ENCODE measurements around the gene SCEL. TPM values are rescaled to one million over a fixed set of nuclear protein-coding genes. Genes with fewer than 3 reads are reported as not detected.

Gene SCEL
- total RNA-seq, 1 experiment from 2014 or later, result 0.07 TPM

- Histone ChIP-seq H3K36me3 (ENCODE audit: control insufficient read depth in 1 of 2, insufficient read depth in 2 of 2, low read length in 2 of 2) (no peaks in the 10 kb centered on the region), H2AFZ (ENCODE audit: low read depth, low read length, poor library complexity, severe bottlenecking) (no peak overlapping the region), H3K79me2 (ENCODE audit: insufficient read depth, low read length) (no peaks in the 10 kb centered on the region), H3K27ac (ENCODE audit: low read depth, low read length) (no peak overlapping the region), H3K4me2 (ENCODE audit: low read length) (no peak overlapping the region), H3K9me2 (ENCODE audit: insufficient read depth) (no peaks in the 10 kb centered on the region), H3K27me3 (ENCODE audit: insufficient read depth, low read length) (no peaks in the 10 kb centered on the region), H3K4me3 (replicated peaks in 1 of 2; ENCODE audit: low read depth in 1 of 2, low read length in 2 of 2) (no peak overlapping the region), H3K9ac (ENCODE audit: low read length) (no peak overlapping the region), H3K4me1 (ENCODE audit: control insufficient read depth in 1 of 2, insufficient read depth in 2 of 2, low read length in 2 of 2) (no peaks in the 10 kb centered on the region), H4K20me1 (ENCODE audit: insufficient read depth) (no peaks in the 10 kb centered on the region), H3K9me3 (ENCODE audit: control insufficient read depth in 1 of 2, insufficient read depth in 1 of 2, low read depth in 1 of 2, low read length in 2 of 2) (no peaks in the 10 kb centered on the region)
- no peak for TF ChIP-seq EGR1 (IDR thresholded peaks at IDR 0.05; ENCODE audit: low read depth)
- no peak for TF ChIP-seq FOSL1 (IDR thresholded peaks at IDR 0.05; ENCODE audit: low read depth)
- no peak for TF ChIP-seq TCF7L2 (IDR thresholded peaks at IDR 0.05; ENCODE audit: borderline replicate concordance, extremely low read depth, insufficient read depth, insufficient read length)
- no peak for TF ChIP-seq ZFX (IDR thresholded peaks at IDR 0.05)
- TF ChIP-seq RAD21 (IDR thresholded peaks at IDR 0.05; ENCODE audit: low read depth), result no peak
- no peak for TF ChIP-seq POLR2AphosphoS5 (IDR thresholded peaks at IDR 0.05; ENCODE audit: low read depth, low read length)
- TF ChIP-seq ATF3 (IDR thresholded peaks at IDR 0.05), result no peak
- TF ChIP-seq REST (IDR thresholded peaks at IDR 0.05; ENCODE audit: low read depth), result no peak
- TF ChIP-seq ZBTB33 (IDR thresholded peaks at IDR 0.05; ENCODE audit: extremely low read depth, insufficient replicate concordance, low read length), result no peak
- no peak for TF ChIP-seq CEBPB (IDR thresholded peaks at IDR 0.05; ENCODE audit: low read depth)
- TF ChIP-seq SP1 (IDR thresholded peaks at IDR 0.05; ENCODE audit: low read depth), result no peak
- TF ChIP-seq ZNF274 (IDR thresholded peaks at IDR 0.05; ENCODE audit: low read depth, low read length), result no peak
- TF ChIP-seq MAX (IDR thresholded peaks at IDR 0.05), result no peak
- no peak for TF ChIP-seq CBX3 (IDR thresholded peaks at IDR 0.05; ENCODE audit: low read depth)
- TF ChIP-seq YY1 (IDR thresholded peaks at IDR 0.05; ENCODE audit: extremely low read depth, insufficient replicate concordance, low read depth, low read length), result no peak
- TF ChIP-seq EZH2 (IDR thresholded peaks at IDR 0.05), result no peak
- no peak for TF ChIP-seq EZH2phosphoT487 (IDR thresholded peaks at IDR 0.05; ENCODE audit: borderline replicate concordance)
- TF ChIP-seq JUND (IDR thresholded peaks at IDR 0.05), result no peak
- TF ChIP-seq SRF (IDR thresholded peaks at IDR 0.05; ENCODE audit: low read depth), result no peak
- TF ChIP-seq POLR2A (IDR thresholded peaks at IDR 0.05; ENCODE audit: borderline replicate concordance, extremely low read depth, insufficient read depth, insufficient read length), result no peak
- BruUV-seq (replicated peaks), result no TSS peak
- CTCF ChIA-PET, result no interaction called here
- RAD21 ChIA-PET (ENCODE audit: low non-redundant PET in 1 of 2, low total read pairs in 2 of 2, uncharacterized antibody in 2 of 2, unreplicated experiment in 2 of 2), result no interaction called here
- intact Hi-C loops (cut with micrococcal nuclease), result no loop called here
- DNase-seq (ENCODE audit: low read depth, low spot score), result no peak
- no peak for ATAC-seq
- POLR2A ChIA-PET, result no interaction called here
Measured at GRCh38 chr13:77616027-77616426, 80.5 kb downstream of the SCEL start.
